NCI-H2081 (cell line): ENCODE data around the gene PSD.

Experiments
- DNase-seq, 2 experiments: peaks; one replicate each; lab custom pipeline; 2025; lab: John Stamatoyannopoulos, UW

PSD gene

DNA sequence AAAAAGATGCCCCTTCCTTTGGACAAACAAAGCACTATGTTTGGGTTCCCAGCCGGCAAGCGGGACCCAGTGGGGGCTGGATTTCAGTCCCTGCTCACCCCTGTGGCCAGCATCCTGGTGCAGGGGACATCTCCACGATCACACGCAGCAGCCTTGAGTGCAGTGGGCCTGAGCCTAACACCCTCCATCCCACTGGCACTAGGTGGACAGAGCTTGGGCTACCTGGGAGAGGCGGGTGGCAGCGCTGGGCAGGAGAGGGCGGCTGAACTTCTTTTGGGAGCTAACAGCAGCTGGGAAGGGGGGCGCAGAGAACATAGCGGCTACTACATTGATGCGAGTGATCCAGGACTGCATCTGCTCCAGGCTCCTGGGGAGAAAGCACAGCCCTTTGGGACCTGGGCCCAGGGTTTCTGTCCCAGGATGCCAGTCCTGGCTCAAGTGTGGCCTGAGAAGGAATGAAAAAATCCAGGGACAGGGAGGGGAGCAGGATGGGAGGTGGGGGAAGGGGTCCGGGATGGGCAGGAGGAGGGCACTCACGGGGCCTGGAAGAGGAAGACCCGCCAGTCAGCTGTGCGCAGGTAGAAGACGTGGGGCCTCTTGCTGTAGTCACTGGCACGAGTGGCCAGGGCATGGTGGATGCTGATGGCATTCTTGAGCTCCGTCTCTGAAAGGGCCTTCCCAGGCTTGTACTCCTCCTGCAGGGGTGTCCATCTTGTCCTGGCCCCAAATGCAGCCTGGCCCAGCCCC is 14.1 kb downstream of the PSD start:
- no peak for DNase-seq

DNA sequence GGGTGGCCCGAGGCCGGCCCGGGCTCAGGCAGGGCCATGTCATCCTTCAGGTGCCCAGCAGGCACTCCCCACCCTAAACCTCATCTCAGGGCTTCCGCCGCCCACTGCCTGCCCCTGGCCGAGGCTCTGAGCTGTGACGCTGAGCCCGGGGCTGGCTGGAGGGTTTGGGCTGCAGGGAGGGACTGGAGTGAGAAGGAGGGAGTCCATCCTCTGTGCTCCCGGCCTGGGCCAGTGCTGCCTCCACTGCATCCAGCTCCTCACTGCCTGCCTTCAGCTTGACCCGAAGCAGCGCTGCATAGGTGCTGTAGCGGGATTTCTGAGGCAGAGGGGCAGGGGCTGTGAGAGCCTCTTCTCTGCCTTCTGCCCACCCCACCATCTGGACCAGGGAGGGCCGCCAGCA is 15.5 kb downstream of the PSD start:
- DNase-seq: no peak

GRCh38 chr10:102402512-102402896 is 16.1 kb downstream of the PSD start:
- DNase-seq: no peak

- DNase-seq: no peak
Measured at GRCh38 chr10:102401735-102402511, 16.7 kb downstream of the PSD start.

DNA sequence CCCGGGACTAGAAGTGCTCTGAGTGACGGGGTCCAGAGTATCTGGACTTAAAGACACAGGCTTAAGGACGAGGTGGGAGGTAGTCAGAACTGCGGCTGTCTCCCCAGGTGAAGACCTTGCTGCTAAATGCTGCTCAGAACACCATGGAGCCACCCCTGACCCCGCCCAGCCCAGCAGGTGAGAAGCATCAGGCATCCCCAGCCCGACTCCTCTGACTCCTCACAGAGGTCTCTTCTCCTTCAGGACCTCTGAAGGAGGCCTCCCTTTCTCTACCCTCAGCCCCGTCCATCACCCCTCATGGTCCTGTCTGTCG is 17.3 kb downstream of the PSD start:
- no peak for DNase-seq

DNA sequence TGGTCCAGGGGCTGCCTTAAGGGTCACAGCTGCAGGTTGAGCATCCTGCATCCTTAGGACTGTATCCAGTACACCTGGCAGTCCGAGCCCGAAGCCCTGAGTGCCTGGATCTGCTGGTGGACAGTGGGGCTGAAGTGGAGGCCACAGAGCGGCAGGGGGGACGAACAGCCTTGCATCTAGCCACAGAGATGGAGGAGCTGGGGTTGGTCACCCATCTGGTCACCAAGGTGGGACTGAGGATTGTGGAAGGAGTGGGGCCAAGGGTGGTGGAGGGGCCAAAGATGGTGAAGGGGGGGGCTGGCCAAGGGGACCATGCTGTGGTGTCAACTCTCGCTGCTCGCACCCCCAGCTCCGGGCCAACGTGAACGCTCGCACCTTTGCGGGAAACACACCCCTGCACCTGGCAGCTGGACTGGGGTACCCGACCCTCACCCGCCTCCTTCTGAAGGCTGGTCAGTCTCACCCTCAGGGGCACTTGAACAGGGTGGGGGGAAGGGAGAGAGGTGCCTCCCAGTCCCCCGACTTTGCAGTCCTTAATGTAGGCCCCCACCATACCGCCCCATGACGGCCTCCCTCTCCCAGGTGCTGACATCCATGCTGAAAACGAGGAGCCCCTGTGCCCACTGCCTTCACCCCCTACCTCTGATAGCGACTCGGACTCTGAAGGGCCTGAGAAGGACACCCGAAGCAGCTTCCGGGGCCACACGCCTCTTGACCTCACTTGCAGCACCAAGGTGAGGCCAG is 17.8 kb downstream of the PSD start:
- no peak for DNase-seq

- DNase-seq: peak in 1 of 2 experiments; percentile 26
Measured at GRCh38 chr10:102400076-102400475, 18.5 kb downstream of the PSD start.

DNA sequence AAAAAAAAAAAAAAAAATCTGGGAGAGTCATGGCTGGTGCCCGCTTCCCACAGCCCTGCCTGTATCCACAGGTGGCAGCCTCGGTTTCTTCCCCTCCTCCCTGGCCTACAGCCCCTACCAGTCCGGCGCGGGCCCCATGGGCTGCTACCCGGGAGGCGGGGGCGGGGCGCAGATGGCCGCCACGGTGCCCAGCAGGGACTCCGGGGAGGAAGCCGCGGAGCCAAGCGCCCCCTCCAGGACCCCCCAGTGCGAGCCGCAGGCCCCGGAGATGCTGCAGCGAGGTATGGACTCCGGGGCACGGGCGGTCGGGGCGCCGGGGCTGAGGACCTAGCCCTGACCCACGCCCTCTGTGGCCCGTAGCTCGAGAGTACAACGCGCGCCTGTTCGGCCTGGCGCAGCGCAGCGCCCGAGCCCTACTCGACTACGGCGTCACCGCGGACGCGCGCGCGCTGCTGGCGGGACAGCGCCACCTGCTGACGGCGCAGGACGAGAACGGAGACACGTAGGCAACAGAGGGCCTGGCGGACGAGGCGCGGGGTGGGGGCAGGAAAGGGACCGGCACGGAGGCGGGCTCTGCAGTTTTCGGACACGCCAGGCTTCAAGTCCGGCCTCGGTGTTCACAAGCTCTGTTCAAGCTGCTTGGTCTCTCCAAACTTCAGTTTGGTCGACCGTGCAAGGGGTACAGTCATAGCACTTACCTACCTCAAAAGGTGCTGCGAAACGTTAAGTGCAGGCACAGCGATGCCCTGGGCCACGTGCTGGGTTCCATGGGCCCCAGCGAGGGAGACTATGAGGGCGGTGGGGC is 19.2 kb downstream of the PSD start:
- peak; percentile 67 to 80 for DNase-seq

GRCh38 chr10:102398172-102399020 is 20.2 kb downstream of the PSD start:
- DNase-seq: no peak

- DNase-seq: no peak
Measured at GRCh38 chr10:102397222-102398171, 21.1 kb downstream of the PSD start.

- DNase-seq: no peak
Measured at GRCh38 chr10:102396730-102397151, 21.8 kb downstream of the PSD start.

DNA sequence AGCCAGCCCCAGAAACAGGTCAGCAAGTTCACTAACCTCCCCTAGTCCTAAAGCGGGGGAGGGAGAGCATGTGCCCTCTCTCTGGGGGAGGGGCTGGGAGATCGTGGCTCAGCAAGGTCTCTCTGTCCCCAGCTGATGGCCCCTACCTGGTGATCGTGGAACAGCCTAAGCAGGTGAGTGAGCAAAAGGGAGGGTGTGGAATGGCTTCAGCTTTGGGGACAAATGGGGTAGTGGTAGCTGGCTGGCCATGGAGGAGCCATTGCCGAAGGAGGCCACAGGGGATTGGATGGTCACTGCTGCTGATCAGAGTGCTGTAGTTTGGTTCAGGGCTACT is 22.3 kb downstream of the PSD start:
- no peak for DNase-seq

- DNase-seq: peak; percentile 25 to 45
Measured at GRCh38 chr10:102395400-102396316, 22.9 kb downstream of the PSD start, which contains the start of gene NFKB2. Gene NFKB2, plus strand, starts transcription at chr10:102395705. Its CDS starts 255 bp downstream, at chr10:102395960.

GRCh38 chr10:102394801-102395399 is 23.7 kb downstream of the PSD start:
- no peak for DNase-seq

GRCh38 chr10:102394079-102394800 is 24.3 kb downstream of the PSD start:
- peak; percentile 49 to 57 for DNase-seq

- DNase-seq: peak in 1 of 2 experiments; percentile 54
Measured at GRCh38 chr10:102393411-102394078, 25.0 kb downstream of the PSD start.

- DNase-seq: no peak
Measured at GRCh38 chr10:102392306-102392705, 26.3 kb downstream of the PSD start.
